NCI-H187 treated with DMSO at 0.1 percent for 48 hours (cell line): ENCODE measurements around the gene SIGLEC7.

Experiments
- DNase-seq: peaks from one replicate; lab custom pipeline; 2025; lab: John Stamatoyannopoulos, UW

The SIGLEC7 gene

DNA sequence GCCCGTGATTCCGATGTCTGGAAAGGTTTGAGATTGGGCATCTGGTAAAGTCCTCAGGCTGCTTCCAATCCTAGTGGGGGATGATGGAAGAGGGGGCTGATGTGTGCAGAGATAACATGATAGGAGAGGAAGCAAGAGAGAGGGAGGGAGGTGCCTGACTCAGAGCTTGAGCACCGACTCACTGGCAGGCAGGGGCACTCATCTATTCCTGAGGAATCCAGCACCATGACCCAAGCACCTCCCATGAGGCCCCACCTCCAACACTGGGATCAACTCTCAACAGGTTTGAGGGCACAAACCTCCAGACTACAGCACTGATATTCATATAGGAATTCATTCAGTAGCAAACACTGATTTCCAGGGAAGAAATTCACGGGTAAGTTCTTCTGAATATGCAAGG lies 23.0 kb upstream of the SIGLEC7 start:
- DNase-seq = no peak

DNA sequence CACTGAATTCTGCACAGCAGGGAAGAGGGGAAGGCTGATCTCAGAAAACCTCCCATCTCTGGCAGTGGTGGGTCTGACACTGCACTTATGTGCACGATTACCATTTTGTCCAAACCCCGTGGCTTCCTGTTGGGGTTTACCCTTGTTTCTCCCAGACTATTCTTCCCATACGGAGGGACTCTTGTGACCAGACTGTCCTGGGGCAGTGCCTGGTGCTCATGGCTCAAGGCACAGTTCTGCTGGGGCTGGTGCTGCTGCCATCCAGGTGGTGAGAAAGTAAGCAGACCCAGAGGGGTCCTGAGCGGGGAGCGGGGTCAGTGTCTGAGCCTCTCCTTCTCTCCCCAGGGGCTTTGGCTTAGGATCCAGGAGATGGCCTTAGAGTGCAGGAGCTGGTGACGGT lies 22.5 kb upstream of the SIGLEC7 start:
- DNase-seq = no peak

DNA sequence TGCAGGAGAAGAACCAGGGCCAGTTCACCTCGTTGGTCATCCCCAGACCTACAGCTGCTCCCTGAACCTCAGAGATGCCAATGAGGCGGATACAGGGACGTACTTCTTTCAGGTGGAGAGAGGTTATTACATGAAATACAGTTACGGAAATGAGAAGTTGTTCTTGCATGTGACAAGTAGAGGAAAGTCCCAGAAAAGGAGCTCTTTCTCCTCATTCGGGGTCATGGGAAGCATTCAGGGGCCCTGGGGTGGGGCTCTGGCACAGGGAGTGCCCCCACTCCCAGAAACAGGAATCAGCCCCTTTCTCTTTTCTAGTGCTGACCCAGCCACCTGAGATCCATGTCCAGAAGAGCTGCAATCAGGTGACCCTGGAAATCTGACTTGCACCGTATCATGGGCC lies 21.9 kb upstream of the SIGLEC7 start:
- DNase-seq = no peak

DNA sequence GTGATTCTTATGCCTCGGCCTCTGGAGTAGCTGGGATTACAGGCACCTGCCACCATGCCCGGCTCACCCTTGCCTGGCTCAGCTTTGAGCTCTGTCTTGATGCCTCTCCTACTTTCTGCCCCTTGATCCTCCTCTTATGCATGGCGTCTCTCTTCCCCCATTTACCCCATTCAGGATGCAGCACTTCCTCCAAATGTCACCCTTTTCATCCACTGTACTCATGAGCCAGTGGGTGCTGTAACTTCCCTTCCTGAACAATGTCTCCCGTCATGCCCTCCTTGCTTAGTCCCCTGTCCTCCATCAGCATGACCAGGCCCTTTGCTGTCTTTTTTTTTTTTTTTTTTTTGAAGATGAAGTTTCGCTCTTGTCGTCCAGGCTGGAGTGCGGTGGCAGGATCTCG lies 20.8 kb upstream of the SIGLEC7 start:
- no peak for DNase-seq

DNA sequence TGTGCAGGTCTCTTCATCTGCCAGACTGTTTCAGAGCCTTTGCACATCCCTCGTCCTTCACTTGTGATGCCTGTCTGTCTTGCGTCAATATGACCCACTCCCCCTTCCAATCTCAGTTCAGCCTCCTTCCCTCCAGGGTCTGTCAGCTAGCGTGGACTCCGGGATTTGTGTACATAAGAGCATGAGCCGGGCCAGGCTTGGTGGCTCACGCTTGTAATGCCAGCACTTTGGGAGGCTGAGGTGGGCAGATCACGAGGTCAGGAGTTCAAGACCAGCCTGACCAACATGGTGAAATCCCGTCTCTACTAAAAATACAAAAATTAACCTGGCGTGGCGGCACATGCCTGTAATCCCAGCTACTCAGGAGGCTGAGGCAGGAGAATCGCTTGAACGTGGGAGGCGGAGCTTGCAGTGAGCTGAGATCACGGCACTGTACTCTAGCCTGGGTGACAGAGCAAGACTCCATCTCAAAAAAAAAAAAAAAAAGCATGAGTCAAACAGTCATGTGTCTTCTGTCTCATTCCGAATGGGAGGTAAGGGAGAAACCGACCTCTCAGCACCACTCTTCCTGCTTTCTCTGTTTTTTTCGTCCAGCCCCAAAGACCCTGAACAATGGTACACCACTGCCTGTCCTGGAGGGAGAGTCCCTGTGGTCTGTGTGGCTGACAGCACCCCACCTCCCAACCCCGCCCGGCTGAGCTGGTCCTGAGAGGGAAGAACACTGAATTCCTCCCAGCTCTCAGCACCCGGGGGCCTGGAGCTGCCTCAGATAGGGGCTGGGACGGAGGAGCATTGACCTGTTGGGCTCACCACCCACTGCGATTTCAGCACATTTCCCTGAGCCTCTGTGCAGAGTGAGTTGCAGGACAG lies 19.8 kb upstream of the SIGLEC7 start:
- no peak for DNase-seq

DNA sequence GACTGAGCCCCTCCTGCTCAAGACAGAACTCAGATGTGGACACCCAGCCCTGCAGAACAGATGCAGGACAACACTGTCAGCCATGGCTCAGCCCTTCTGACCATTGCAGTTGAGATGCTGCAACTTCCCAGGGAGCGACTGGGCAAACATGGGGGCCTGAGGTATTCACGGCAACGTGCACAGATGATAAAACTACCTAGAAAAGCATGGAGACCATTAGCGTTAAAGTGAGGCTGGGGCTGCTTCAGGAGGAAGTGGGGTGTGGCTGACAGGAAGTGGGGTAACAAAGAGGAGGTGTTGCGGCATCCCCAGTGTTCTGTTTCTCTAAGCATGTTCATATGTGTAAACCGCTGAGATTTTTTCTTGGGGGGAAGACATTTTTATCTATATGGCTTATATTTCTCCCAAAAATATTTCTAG lies 18.7 kb upstream of the SIGLEC7 start:
- DNase-seq = no peak

DNA sequence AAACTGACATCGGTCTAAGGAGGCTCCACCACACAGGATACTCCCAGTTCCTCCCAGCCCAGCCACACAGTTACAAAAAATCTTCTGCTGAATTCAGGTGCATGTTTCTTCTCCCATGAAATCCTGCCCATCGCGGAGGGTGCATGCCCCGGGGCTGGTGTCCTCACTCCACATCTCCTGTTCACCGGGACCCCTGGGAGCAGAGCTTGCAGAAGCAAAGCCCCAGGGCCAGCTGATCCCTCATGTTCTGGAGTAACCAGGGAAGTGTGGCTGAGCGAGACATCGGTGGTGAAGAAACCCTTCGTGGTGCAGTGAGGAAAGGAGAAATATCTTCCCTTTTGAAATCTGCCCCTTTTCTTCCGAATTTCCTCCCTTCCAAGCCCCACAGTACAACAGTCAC lies 18.3 kb upstream of the SIGLEC7 start:
- DNase-seq = no peak

DNA sequence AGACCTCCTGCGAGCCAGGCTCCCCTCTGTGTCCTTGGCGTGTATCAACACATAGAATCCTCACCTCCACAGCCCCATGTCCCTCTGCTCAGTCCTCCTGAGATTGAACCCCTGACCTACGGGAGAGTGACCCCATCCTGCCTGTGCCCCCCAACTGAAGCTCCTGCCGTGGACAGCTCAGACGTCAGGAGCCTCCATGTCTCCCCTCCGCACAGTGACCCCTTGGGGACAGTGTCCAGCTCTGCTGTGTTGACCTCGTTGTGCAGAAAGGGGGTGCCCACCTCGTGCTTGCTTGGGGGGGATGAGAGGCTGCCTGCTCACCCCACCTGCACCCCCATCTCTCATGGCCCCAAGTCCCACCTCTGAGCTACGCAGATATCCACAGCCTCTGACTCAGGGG lies 17.9 kb upstream of the SIGLEC7 start:
- no peak for DNase-seq

DNA sequence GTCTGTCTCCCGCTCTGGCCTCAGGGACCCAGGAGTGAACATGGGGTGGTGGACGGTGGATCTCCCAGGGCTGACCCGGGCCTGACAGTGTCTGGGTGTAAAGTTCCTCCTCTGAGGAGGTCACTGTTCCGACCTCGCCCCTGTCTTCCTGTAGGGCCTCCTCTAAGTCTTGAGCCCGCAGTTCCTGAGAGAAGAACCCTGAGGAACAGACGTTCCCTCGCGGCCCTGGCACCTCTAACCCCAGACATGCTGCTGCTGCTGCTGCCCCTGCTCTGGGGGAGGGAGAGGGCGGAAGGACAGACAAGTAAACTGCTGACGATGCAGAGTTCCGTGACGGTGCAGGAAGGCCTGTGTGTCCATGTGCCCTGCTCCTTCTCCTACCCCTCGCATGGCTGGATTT lies 17.4 kb upstream of the SIGLEC7 start, which contains the start of gene SIGLEC9:
TSS of gene SIGLEC9 (plus strand) at position 178 of the 400 bp plus-strand sequence. CDS start at position 247, 69 bp downstream.
- no peak for DNase-seq

DNA sequence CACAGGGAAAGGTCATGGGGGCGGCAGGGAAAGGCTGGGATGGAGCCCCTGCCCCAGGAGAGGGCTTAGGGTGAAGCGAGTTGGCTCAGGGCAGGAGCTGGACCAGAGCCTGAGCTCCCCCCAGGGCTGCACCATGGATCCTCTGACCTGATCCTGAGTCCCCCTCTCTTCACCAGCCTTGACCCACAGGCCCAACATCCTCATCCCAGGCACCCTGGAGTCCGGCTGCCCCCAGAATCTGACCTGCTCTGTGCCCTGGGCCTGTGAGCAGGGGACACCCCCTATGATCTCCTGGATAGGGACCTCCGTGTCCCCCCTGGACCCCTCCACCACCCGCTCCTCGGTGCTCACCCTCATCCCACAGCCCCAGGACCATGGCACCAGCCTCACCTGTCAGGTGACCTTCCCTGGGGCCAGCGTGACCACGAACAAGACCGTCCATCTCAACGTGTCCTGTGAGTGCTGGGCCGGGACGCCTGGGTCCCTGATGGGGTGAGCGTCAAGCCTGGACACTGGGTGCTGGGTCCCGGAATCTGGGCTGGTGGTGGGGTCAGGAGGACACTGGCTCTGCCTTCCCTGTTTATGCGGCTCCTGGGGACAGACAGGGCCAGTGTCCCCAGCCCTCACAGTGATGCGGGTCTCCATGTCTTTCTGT lies 16.6 kb upstream of the SIGLEC7 start:
- DNase-seq = no peak

DNA sequence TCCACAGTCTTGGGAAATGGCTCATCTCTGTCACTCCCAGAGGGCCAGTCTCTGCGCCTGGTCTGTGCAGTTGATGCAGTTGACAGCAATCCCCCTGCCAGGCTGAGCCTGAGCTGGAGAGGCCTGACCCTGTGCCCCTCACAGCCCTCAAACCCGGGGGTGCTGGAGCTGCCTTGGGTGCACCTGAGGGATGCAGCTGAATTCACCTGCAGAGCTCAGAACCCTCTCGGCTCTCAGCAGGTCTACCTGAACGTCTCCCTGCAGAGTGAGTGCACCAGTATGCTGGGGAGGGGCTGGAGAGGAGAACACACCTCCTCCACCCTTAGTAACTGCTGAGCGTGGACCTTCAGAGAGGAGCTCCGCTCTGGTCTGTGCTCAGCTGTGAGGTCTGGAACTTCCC lies 15.1 kb upstream of the SIGLEC7 start:
- no peak for DNase-seq

DNA sequence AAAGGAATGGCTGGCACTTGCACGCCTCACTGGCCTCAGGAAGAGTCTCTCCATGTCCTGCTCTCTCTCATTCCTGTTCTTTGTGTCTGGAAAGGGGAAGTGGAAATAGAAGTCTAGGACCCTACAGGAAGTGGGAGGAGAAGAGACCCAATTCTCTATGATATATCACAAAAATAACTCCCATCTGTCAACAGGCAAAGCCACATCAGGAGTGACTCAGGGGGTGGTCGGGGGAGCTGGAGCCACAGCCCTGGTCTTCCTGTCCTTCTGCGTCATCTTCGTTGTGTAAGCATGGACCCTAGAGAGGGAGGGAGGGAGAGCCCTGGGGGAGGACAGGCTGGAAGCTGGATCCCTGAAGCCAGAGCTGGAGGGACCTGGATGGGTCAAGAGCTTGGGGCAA lies 14.3 kb upstream of the SIGLEC7 start:
- no peak for DNase-seq

DNA sequence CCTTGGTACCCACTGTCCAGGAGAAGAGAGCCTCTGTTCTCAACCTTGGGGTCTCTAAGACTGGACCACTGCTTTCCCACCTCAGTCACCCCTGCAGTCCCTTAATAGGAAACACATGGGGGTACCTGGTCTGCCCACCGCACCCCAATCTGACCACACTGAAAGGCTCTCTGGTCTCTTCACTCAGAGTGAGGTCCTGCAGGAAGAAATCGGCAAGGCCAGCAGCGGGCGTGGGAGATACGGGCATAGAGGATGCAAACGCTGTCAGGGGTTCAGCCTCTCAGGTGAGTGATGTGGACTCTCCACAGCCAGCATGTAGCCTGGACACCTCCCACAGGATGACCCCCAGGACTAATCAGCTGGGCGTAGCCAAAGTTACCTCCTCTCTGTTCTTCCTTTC lies 13.9 kb upstream of the SIGLEC7 start:
- DNase-seq = no peak

DNA sequence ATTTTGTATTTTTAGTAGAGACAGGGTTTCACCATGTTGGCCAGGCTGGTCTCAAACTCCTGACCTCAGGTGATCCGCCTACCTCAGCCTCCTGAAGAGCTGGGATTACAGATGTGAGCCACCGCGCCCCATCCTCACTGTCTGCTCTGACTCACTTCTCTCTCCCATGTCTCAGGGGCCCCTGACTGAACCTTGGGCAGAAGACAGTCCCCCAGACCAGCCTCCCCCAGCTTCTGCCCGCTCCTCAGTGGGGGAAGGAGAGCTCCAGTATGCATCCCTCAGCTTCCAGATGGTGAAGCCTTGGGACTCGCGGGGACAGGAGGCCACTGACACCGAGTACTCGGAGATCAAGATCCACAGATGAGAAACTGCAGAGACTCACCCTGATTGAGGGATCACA lies 12.4 kb upstream of the SIGLEC7 start:
- no peak for DNase-seq

DNA sequence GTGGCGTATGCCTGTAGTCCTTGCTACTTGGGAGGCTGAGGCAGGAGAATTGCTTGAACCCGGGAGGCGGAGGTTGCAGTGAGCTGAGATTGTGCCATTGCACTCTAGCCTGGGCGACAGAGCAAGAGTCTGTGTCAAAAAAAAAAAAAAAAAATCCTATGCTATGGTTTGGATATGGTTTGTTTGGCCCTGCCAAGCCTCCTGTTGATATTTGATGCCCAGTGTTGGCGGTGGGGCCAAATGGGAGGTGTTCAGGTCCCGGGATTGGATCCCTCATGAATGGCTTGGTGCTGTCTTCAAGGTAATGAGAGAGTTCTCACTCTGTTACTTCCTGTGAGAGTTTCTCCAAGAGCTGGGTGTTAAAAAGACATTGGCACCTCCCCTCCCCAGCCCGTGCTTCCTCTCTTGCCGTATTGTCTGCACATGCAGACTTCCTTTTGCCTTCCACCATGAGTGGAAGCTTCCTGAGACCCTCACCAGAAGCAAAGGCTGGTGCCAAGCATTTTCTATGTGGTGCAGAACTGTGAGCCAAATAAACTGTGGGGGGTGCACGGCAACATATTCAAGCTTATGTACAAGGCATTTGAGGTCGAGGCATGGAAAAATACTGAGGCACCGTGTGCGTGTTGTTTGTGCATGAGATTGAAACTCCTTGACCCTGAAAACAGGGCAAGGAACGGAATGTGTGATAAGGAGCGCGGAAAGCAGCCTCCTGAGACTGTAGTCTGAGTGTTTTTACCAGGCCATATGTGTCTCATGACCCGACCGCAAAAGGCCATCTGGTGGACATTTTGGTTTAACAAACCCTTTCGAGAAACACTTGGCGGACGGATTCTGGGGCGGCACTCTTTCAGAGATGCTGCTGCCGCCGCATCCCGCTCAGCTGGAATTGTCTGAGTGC lies 10.1 kb upstream of the SIGLEC7 start:
- DNase-seq = no peak

DNA sequence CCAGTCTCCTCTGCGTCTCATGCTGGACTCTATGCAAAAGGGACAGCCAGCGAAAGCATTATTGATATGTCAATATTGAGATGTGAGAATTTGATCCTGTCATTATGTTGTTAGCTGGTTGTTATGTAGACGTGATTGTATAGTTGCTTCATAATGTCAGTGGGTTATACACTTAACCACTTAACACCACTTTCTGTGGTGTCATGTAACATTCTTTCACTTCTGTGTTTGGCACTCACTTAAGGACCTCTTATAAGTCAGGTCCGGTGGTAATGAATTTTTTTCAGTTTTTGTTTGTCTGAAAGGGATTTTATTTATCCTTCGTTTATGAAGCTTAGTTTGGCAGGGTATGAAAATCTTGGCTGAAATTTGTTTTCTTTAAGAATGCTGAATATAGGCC lies 7.1 kb upstream of the SIGLEC7 start:
- DNase-seq = no peak

DNA sequence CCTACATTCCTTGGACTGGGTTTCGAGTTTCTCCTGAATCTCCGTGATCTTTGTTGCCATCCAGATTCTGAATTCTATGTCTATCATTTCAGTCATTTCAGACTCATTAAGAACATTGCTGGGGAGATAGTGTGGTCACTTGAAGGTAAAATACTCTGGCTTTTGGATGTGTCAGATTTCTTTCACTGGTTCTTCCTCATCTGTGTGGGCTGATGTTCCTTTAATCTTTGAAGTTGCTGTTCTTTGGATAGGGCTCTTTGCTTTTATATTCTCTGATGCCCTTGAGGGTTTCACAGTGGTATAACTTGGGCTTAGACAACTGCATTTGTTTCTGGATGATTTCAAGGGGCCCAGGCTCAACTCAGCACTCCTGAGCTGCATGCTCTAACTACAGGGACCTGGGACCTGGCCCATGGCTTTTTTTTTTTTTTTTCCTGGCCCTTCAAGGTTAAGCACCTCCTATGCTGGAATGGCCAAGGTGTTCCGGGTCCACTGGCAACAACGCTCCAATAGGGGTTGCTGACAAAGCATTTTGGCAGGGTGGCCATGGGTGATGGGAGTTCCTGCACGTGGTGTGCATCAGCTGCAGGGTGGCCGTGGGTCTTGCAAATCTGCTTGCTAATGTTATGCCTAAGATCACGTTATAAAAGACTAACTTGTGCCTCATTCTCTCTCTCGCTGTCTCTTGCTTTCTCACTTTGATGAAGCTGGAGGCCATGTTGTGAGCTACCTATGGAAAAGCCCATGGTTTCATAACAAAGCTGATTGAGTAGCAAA lies 5.9 kb upstream of the SIGLEC7 start:
- no peak for DNase-seq

DNA sequence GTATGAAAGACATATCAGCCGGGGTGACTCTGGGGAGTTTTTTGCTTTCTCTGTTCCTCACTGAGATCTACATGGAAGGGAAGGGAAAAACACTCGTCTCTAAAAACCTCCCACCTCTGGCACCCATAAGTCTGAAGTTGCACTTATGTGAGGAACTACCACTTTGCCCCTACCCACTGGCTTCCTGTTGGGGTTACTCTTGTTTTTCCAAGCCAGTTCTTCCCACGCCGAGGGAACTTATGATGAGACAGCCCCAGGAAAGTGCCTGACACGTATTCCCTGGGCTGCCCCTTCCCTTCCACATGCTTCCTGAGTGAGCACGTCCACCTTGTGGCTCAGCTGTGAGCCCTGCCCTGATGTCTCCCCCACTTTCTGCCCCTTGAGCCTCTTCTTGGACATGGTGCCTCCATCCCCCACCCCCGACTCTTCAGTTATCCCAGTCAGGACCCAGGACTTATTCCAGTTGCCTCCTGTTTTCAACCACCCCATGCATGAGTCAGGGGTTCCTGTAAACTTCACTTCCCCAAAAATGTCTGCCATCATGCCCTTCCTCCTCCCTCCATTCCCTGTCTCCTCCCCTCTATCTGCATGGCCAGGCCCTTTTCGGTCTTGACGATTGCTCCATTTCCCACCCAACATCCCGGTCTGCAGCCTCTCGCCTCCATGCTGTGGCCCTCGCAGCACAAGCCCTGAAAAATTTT lies 5.1 kb upstream of the SIGLEC7 start:
- DNase-seq = no peak

DNA sequence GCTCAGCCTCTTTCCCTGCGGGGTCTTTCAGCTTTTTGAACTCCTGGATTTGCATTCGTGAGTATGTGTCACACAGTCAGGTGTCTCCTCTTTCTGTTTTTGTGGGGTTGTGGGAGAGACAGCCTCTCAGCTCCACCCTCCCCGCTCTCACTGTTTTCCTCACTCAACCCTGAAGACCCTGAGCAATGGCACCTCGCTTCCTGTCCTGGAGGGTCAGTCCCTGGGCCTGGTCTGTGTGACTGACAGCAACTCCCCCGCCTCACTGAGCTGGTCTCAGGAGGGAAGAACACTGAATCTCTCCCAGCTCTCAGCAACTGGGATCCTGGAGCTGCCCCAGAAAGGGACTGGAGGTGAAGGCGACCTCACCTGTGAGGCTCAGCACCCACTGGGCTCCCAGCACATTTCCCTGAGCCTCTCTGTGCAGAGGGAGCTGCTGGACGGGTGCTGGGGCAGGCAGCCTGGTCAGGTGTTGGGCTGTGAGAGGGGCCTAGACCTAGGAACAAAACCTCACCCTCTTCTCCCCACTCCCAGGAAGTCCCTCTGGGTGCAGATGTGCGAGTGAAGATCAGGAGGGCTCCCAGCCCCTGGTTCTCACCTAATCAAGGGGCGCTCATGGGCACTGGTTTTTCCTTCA lies 4.2 kb upstream of the SIGLEC7 start:
- DNase-seq = no peak

DNA sequence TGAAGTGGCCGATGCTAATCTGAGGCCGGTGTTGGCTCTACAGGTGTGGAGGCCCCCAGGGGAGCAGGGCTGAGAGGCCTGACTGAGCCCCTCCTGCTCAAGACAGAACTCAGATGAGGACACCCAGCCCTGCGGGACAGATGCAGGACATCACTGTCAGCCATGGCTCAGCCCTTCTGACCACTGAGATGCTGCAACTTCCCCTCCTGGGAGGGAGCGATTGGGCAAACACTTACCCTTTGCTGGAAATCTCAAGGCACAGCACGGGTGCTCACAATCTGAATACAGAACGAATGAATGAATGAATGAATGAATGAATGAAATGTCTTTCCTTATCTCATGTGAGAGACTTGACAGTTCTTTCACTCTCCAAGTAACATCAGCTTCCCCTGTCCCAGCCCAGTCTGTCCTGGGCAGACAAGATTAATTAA lies 3.5 kb upstream of the SIGLEC7 start:
- DNase-seq = no peak
